Esophagus muscularis mucosa (tissue), 4 donors: ENCODE results near the gene OR2H1. TPM values are rescaled to one million over a fixed set of nuclear protein-coding genes. Genes with fewer than 3 reads are reported as not detected.

Experiments used
- DNase-seq: peaks from one replicate; pipeline ENCODE4 v3.0.0-alpha.2; 2017; ENCODE audit errors: extremely low spot score
- H3K27ac ChIP-seq, 4 donors: fragments of 200-600 bp; sonication (generic); replicated peaks in 1 of 4; 1 replicate in 3 of 4; 2 replicates in 1 of 4; pipeline ENCODE4 v1.5.1; 2016 to 2019; ENCODE audit warnings: mild to moderate bottlenecking in 1 of 4
- H3K27me3 ChIP-seq, 4 donors: fragments of 200-600 bp; sonication (generic); one replicate each; pipeline versions ENCODE4 v1.5.1 to v1.6.0; 2016 to 2019
- H3K36me3 ChIP-seq, 4 donors: fragments of 200-600 bp; sonication (generic); one replicate each; pipeline ENCODE4 v1.5.1; 2016 to 2019
- H3K4me1 ChIP-seq, 4 donors: fragments of 200-600 bp; sonication (generic); one replicate each; pipeline ENCODE4 v1.5.1; 2016 to 2019
- H3K4me3 ChIP-seq, 4 donors: fragments of 200-600 bp; sonication (generic); 1 replicate in 2 of 4; 2 replicates in 2 of 4; pipeline ENCODE4 v1.5.1; 2016 to 2019; ENCODE audit warnings: mild to moderate bottlenecking in 4 of 4, moderate library complexity in 1 of 4
- H3K9me3 ChIP-seq, 4 donors: fragments of 200-600 bp; sonication (generic); 1 replicate in 3 of 4; 2 replicates in 1 of 4; pipeline ENCODE4 v1.5.1; 2016 to 2019
- EP300 ChIP-seq: sonication (generic); formaldehyde crosslinking; IDR thresholded peaks from one replicate; pipeline ENCODE4 v1.6.1; 2017; ENCODE audit warnings: antibody characterized with exemption
- POLR2A ChIP-seq: fragments of 450-650 bp; IDR thresholded peaks from one replicate; pipeline ENCODE4 v1.6.1; 2017; ENCODE audit warnings: antibody characterized with exemption, moderate library complexity, mild to moderate bottlenecking, low read depth
- POLR2AphosphoS5 ChIP-seq, 2 donors: sonication (generic); formaldehyde crosslinking; IDR thresholded peaks; one replicate each; pipeline ENCODE4 v1.6.1; 2017; ENCODE audit warnings: antibody characterized with exemption in 2 of 2
- WGBS: methylation state at CpG from one replicate; pipeline ENCODE4 v1.1.5; 2018; 5-methylcytosine and 5-hydroxymethylcytosine counted together
- intact Hi-C: fragments of 100-400 bp; cut with DNase I; formaldehyde crosslinking; loops from one replicate; pipeline ENCODE4 v1.15.1; 2023
- total RNA-seq, 4 donors: library from RNA; depleted of rRNA; stranded (reverse); fragments of >200 nt; gene quantifications; one replicate each; pipeline versions ENCODE4 v1.1.0 to v1.2.1, GENCODE V29; 2016
- TF ChIP-seq, protein P1 (sequence below), 3 experiments: fragments of 200-600 bp in 2 of 3; fragments of 450-650 bp in 1 of 3; sonication (generic) in 2 of 3; IDR thresholded peaks; one replicate each; pipeline ENCODE4 v1.5.1; 2017 to 2019; ENCODE audit warnings: antibody characterized with exemption in 3 of 3, mild to moderate bottlenecking in 2 of 3, moderate library complexity in 1 of 3

OR2H1 gene
- total RNA-seq, 4 donors from 2014 or later: not detected

DNA sequence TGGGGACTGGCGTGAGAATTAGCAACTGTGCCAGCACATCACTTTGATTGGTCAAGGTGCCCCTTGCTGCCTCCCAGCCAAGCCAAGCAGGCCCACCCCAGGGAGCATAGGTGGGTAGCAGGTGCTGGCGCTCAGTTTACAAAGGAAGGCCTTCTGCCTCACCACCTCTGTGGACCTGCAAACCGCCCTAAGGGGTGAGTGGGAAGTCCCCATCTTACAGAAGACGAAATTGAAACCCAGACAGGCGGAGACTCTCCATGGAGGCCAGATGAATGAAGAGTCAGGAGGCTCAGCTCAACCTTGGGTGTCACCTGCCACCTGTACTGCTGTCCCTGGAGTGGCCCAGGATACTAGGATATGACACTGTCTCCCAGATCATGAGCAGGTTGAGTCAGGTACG, 52.3 kb downstream of the OR2H1 start:
- intact Hi-C loops: no loop called here
- Histone ChIP-seq H3K27me3 (peaks cover 0 to 3% (median 0%) of the 10 kb centered on the region in 4 donors), H3K4me3 (no peak overlapping the region), H3K27ac (no peak overlapping the region), H3K9me3 (no peaks in the 10 kb centered on the region), H3K36me3 (no peaks in the 10 kb centered on the region), H3K4me1 (no peaks in the 10 kb centered on the region)
- no peak for DNase-seq
- no peak for TF ChIP-seq POLR2AphosphoS5 (IDR thresholded peaks at IDR 0.05)
- WGBS: 60% methylated on average over 4 of the region's 6 CpGs

- no peaks in the 10 kb centered on the region for H3K4me1 ChIP-seq
- H3K4me3 ChIP-seq: no peak overlapping the region
- H3K27me3 ChIP-seq: peaks cover 0 to 3% (median 0%) of the 10 kb centered on the region in 4 donors
- no peak for TF ChIP-seq POLR2AphosphoS5 (IDR thresholded peaks at IDR 0.05)
- TF ChIP-seq POLR2A: no peak
- TF ChIP-seq, protein P1, sequence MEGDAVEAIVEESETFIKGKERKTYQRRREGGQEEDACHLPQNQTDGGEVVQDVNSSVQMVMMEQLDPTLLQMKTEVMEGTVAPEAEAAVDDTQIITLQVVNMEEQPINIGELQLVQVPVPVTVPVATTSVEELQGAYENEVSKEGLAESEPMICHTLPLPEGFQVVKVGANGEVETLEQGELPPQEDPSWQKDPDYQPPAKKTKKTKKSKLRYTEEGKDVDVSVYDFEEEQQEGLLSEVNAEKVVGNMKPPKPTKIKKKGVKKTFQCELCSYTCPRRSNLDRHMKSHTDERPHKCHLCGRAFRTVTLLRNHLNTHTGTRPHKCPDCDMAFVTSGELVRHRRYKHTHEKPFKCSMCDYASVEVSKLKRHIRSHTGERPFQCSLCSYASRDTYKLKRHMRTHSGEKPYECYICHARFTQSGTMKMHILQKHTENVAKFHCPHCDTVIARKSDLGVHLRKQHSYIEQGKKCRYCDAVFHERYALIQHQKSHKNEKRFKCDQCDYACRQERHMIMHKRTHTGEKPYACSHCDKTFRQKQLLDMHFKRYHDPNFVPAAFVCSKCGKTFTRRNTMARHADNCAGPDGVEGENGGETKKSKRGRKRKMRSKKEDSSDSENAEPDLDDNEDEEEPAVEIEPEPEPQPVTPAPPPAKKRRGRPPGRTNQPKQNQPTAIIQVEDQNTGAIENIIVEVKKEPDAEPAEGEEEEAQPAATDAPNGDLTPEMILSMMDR (IDR thresholded peaks at IDR 0.05): no peak
- no peak for TF ChIP-seq EP300
- WGBS: 70% methylated on average over 9 of the region's 9 CpGs
- no peak overlapping the region for H3K27ac ChIP-seq
- H3K36me3 ChIP-seq: no peaks in the 10 kb centered on the region
- no peak for DNase-seq
- intact Hi-C loops: no loop called here
- H3K9me3 ChIP-seq: no peaks in the 10 kb centered on the region
Observed at GRCh38 chr6:29509711-29510110, 52.8 kb downstream of the OR2H1 start.

DNA sequence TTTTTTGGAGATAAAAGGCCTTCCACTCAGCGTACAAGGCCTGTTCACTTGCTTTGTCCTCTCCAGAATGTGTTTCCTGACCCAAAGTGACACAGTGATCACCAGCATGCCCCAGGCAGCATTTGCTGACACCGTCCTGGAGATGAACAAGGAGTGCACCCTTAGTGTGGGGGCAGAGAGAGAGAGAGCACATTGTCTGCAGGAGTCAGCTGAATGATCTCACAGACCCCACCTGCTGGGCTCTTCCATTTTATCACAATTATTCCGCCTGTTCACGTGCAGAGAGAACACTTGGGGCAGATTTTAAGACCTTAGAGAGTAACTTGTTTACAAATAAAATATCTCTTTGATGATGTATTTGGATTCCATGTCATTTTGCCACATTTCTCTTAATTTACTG, 53.2 kb downstream of the OR2H1 start:
- DNase-seq: no peak
- Histone ChIP-seq H3K9me3 (no peaks in the 10 kb centered on the region), H3K4me1 (no peaks in the 10 kb centered on the region), H3K4me3 (no peak overlapping the region), H3K27ac (no peak overlapping the region), H3K36me3 (no peaks in the 10 kb centered on the region), H3K27me3 (peaks cover 0 to 3% (median 0%) of the 10 kb centered on the region in 4 donors)
- intact Hi-C loops: no loop called here
- WGBS: 39% methylated on average over 4 of the region's 4 CpGs
- TF ChIP-seq, protein P1 (IDR thresholded peaks at IDR 0.05): no peak
- TF ChIP-seq POLR2AphosphoS5 (IDR thresholded peaks at IDR 0.05) (no peak), EP300 (no peak), POLR2A (no peak)

DNA sequence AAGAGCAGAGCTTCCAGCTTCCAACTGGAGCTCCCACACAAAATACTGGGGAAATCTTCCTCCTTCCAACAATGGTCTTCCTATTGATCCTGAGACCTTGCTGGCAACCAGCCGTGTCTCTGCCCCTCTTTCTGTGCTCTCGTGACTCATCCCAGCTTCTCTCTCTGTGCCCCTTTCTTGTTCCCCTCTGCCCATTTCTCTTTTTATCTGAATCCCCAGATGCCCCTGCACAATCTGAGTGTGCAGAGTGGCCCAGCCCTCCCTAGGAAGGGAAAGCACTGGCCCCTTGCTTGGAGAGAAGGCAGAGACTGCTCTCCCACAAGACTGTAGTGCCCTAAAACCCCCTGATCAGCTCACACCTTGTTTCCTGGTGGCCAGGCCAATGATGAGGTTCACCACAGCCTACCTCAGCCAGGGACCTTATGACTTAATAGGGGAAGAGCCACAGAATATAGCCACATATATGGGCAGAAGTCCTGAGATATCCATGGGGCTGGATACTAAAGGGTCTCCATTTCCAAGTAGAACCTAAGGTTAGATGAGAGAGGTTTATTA, 53.9 kb downstream of the OR2H1 start:
- WGBS: 88% methylated on average over 2 of the region's 2 CpGs
- H3K27me3 ChIP-seq: peaks cover 0 to 3% (median 0%) of the 10 kb centered on the region in 4 donors
- intact Hi-C loops: no loop called here
- no peaks in the 10 kb centered on the region for H3K9me3 ChIP-seq
- H3K4me1 ChIP-seq: no peaks in the 10 kb centered on the region
- no peak overlapping the region for H3K4me3 ChIP-seq
- no peaks in the 10 kb centered on the region for H3K36me3 ChIP-seq
- no peak for DNase-seq
- no peak overlapping the region for H3K27ac ChIP-seq
- no peak for TF ChIP-seq POLR2A
- no peak for TF ChIP-seq EP300
- TF ChIP-seq POLR2AphosphoS5 (IDR thresholded peaks at IDR 0.05): no peak
- TF ChIP-seq, protein P1 (IDR thresholded peaks at IDR 0.05): no peak

Other genes starting within 250 kb of the OR2H1 start
- not detected for gene OR14J1, start 155.5 kb upstream of the OR2H1 start, total RNA-seq
- not detected for gene OR5V1, start 88.3 kb upstream of the OR2H1 start, total RNA-seq
- not detected for gene OR12D3, start 81.9 kb upstream of the OR2H1 start, total RNA-seq
- gene OR12D2, start 61.5 kb upstream of the OR2H1 start, total RNA-seq: not detected
- gene OR12D1, start 42.2 kb upstream of the OR2H1 start, total RNA-seq: not detected
- not detected for gene OR10C1, start 17.8 kb upstream of the OR2H1 start, total RNA-seq
- gene OR11A1, start 84 bp upstream of the OR2H1 start, total RNA-seq: not detected
- under 1 TPM in 1 of 4 donors, not detected in 3; 0.33 TPM for gene MAS1L, start 30.8 kb downstream of the OR2H1 start, total RNA-seq
- under 1 TPM in 1 of 4 donors, not detected in 3; 0.50 TPM for gene UBD, start 102.6 kb downstream of the OR2H1 start, total RNA-seq
- not detected for gene OR2H2, start 128.0 kb downstream of the OR2H1 start, total RNA-seq
- gene GABBR1, start 176.0 kb downstream of the OR2H1 start, total RNA-seq: 10 to 100 TPM; 30.6 to 47.8 (median 40.6) TPM
- gene MOG, start 199.9 kb downstream of the OR2H1 start, total RNA-seq: not detected
- gene ZFP57, start 224.0 kb downstream of the OR2H1 start, total RNA-seq: 1 to 10 TPM in 2 of 4 donors, under 1 TPM in 1, not detected in 1; 0.23 to 6.2 (median 1.2) TPM